ENCODE results near the gene TMEM150A.

TMEM150A gene

GRCh38 chr2:85551698-85552678 lies 50.5 kb downstream of the TMEM150A start:
- no peaks in the 10 kb centered on the region for H3K9me3 Mint-ChIP-seq
- no peak overlapping the region for H3K4me3 Mint-ChIP-seq
- peak; percentile 87 for DNase-seq
- peaks cover 6% of the 10 kb centered on the region for H3K4me1 Mint-ChIP-seq (ENCODE audit: low read depth)
- H3K27me3 Mint-ChIP-seq, result no peaks in the 10 kb centered on the region
- H3K36me3 Mint-ChIP-seq (ENCODE audit: low read depth), result peaks cover 91% of the 10 kb centered on the region
- peak overlapping the region; percentile 18 for H3K27ac Mint-ChIP-seq

DNA sequence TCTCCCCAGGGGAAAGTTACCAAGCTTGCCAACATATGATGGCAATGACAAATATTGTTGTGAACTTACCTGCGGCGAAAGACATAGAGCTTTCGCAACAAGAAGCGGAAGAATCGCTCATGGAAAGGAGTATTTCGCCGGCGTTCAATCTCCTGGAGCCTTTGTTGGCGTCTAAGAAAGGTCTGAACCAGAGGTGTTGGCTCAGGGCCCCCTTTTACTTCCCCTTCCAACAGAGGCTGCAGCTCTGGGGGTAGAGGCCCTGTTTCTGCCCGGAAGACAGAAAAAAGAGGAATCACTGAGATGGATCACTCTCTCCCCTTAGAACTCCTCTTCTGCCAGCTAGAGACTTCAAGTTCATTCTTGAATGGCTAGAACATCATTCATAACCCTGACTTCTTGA lies 52.0 kb downstream of the TMEM150A start:
- Mint-ChIP-seq H3K9me3 (no peaks in the 10 kb centered on the region), H3K27me3 (no peaks in the 10 kb centered on the region), H3K36me3 (ENCODE audit: low read depth) (peaks cover 92% of the 10 kb centered on the region), H3K4me3 (no peak overlapping the region), H3K27ac (no peak overlapping the region), H3K4me1 (ENCODE audit: low read depth) (peaks cover 6% of the 10 kb centered on the region)
- DNase-seq, result no peak

- no peaks in the 10 kb centered on the region for H3K9me3 Mint-ChIP-seq
- H3K36me3 Mint-ChIP-seq (ENCODE audit: low read depth), result peaks cover 93% of the 10 kb centered on the region
- DNase-seq, result no peak
- no peaks in the 10 kb centered on the region for H3K27me3 Mint-ChIP-seq
- no peak overlapping the region for H3K4me3 Mint-ChIP-seq
- H3K4me1 Mint-ChIP-seq (ENCODE audit: low read depth), result peaks cover 4% of the 10 kb centered on the region
- H3K27ac Mint-ChIP-seq, result peak overlapping the region; percentile 57
Measured at GRCh38 chr2:85549826-85550225, 52.7 kb downstream of the TMEM150A start.

- no peaks in the 10 kb centered on the region for H3K9me3 Mint-ChIP-seq
- peaks cover 7% of the 10 kb centered on the region for H3K4me1 Mint-ChIP-seq (ENCODE audit: low read depth)
- no peak for DNase-seq
- H3K36me3 Mint-ChIP-seq (ENCODE audit: low read depth), result peaks cover 93% of the 10 kb centered on the region
- no peaks in the 10 kb centered on the region for H3K27me3 Mint-ChIP-seq
- no peak overlapping the region for H3K4me3 Mint-ChIP-seq
- H3K27ac Mint-ChIP-seq, result peak overlapping the region; percentile 66
Measured at GRCh38 chr2:85549095-85549494, 53.4 kb downstream of the TMEM150A start.

DNA sequence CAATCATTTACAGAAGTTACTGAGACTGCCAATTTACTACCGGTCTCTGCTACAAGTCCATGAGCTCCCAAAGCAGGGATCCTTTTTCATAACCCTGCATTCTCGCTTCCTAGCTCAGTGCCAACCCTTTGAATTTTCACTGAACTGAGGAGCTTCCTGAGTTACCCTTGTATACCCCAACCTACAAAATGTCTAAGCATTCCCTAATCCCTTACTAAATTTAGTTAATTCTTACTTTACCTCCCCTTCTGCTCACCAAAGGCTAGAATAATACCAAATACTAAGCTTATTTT lies 53.9 kb downstream of the TMEM150A start:
- Mint-ChIP-seq H3K36me3 (ENCODE audit: low read depth) (peaks cover 93% of the 10 kb centered on the region), H3K9me3 (no peaks in the 10 kb centered on the region), H3K4me1 (ENCODE audit: low read depth) (peaks cover 10% of the 10 kb centered on the region), H3K27ac (peak overlapping the region; percentile 66), H3K27me3 (no peaks in the 10 kb centered on the region), H3K4me3 (no peak overlapping the region)
- no peak for DNase-seq
